AG10803 (cell line): Measurements from ENCODE around the gene MRI1.

ENCODE experiments used
- DNase-seq: peaks from one replicate; pipeline ENCODE4 v3.0.0; 2010; ENCODE audit warnings: low read depth
- H3K4me3 ChIP-seq: 2 replicates; pipeline ENCODE4 v1.5.1; 2011; ENCODE audit warnings: mild to moderate bottlenecking, low read length, control low read depth
- TF ChIP-seq, protein P1 (sequence below): conservative IDR thresholded peaks from 2 replicates; pipeline ENCODE4 v1.5.1; 2011; ENCODE audit warnings: mild to moderate bottlenecking, low read length, control low read depth, inconsistent platforms

The MRI1 gene

DNA sequence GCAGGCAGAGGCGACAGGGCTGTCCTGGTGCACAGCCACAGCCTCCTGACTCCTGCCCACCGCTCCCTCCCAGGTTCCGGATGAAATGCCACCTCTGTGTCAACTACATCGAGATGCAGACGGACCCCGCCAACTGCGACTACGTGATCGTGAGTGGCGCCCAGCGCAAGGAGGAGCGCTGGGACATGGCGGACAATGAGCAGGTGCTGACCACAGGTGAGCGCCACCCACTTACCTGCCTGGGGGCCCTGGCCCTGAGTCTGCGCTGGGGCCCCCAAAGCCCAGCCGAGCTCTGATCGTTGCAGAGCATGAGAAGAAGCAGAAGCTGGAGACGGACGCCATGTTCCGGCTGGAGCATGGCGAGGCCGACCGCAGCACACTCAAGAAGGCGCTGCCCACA lies 5.5 kb upstream of the MRI1 start:
- no peak for DNase-seq
- TF ChIP-seq, protein P1, sequence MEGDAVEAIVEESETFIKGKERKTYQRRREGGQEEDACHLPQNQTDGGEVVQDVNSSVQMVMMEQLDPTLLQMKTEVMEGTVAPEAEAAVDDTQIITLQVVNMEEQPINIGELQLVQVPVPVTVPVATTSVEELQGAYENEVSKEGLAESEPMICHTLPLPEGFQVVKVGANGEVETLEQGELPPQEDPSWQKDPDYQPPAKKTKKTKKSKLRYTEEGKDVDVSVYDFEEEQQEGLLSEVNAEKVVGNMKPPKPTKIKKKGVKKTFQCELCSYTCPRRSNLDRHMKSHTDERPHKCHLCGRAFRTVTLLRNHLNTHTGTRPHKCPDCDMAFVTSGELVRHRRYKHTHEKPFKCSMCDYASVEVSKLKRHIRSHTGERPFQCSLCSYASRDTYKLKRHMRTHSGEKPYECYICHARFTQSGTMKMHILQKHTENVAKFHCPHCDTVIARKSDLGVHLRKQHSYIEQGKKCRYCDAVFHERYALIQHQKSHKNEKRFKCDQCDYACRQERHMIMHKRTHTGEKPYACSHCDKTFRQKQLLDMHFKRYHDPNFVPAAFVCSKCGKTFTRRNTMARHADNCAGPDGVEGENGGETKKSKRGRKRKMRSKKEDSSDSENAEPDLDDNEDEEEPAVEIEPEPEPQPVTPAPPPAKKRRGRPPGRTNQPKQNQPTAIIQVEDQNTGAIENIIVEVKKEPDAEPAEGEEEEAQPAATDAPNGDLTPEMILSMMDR, result no peak
- no peak overlapping the region for H3K4me3 ChIP-seq

DNA sequence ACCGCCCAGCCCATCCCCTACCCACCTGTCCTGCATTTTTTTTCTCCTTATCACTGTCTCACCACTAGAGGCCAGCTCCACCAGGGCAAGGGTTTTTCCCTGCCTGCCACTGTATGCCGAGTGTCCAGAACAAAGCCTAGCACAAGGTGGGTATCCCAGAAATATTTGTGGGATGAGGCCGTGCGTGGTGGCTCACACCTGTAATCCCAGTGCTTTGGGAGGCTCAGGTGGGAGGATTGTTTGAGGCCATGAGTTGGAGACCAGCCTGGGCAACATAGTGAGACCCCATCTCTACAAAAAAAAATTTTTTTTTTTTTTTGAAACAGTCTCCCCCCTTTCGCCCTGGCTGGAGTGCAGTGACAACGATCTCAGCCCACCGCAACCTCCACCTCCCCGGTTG lies 2.9 kb upstream of the MRI1 start:
- H3K4me3 ChIP-seq, result no peak overlapping the region
- DNase-seq, result no peak
- TF ChIP-seq, protein P1, result peak; percentile 23

DNA sequence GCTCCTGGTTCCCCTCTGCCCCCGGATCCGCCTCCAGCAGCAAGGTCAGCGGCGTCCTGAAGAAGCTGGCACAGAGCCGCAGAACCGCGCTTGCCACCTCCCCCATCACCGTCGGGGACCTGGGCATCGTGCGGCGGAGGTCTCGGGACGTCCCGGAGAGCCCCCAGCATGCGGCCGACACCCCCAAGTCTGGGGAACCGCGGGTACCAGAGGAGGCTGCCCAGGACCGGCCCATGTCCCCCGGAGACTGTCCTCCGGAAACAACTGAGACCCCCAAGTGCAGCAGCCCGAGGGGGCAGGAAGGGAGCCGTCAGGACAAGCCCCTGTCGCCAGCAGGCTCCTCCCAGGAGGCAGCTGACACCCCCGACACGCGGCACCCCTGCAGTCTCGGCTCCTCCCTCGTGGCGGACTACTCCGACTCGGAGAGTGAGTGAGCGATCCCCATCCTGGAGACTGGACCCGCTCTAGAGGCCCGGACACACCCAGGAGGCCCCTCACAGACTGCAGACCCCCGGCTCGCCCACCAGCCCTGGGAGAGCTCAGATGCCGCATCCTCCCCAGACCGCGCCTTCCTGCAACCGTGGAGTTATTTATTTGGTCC lies 1.6 kb upstream of the MRI1 start:
- TF ChIP-seq, protein P1, result no peak
- no peak for DNase-seq
- no peak overlapping the region for H3K4me3 ChIP-seq

DNA sequence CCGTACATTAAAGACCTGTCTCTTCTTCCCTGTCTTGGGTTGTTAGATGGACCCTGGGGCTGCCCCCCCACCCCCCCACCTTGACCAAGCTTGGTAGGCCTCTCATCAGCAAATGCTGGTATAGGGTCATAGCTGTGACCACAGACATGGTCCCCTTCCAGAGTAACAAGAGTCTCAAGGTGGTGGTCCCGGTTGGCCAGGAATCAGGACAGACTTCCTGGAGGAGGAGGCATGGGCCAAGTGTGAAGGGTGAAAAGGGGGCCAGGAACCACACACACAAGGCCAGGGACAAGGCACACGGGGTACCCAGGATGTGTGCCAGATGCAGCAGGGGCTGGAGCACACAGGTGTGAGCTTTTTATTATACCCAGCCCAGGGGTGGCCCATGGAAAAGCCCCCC lies 1.1 kb upstream of the MRI1 start:
- TF ChIP-seq, protein P1, result no peak
- no peak overlapping the region for H3K4me3 ChIP-seq
- no peak for DNase-seq

DNA sequence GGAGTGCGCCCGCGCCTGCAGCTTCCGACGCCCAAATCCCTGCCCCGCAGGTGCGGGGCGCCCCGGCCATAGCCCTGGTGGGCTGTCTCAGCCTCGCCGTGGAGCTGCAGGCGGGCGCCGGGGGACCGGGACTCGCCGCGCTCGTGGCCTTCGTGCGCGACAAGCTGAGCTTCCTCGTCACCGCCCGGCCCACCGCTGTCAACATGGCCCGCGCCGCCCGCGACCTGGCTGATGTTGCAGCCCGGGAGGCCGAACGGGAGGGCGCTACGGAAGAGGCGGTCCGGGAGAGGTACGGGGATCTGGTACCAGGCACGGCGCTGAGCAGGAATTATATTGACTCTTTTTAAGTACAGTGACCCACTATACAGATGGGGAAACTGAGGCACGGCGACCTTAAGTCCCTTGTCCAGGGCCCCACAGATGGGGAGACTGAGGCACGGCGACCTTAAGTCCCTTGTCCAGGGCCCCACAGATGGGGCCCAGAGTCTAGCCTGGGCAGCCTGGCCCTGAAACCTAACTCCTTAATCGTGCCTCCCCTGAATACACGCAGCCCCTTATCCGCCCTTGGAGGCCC lies 586 bp downstream of the MRI1 start:
- H3K4me3 ChIP-seq, result peak overlapping the region; percentile 77
- no peak for DNase-seq
- TF ChIP-seq, protein P1, result no peak

DNA sequence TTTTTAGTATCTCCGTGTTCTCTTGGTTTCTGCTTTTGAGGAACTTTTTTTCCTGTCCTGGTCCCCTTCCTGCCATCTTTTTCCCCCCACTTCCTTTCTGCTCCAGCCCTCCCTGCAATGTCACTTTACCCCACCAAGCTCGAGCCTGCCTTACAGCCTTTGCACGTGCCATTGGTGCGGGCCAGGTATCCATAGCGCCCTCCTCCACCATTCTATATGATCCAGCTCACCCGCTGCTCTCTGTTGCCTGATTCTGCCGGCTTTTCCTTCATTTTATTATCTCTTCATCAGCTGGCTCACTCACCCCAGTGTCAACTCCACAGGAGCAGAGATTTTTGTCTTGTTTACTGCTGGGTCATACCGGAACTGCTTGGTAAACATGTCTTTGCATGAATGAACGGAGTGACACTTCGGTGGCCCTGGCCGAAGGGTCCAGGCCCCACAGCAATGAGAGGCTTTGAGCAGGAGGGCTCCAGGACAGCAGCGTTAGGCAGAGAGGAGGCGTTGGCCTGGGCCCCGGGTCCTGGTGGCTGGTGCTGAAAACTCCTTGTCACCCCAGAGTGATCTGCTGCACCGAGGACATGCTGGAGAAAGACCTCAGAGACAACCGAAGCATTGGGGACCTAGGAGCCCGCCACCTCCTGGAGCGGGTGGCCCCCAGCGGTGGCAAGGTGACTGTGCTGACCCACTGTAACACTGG lies 1.2 kb downstream of the MRI1 start:
- peak overlapping the region; percentile 77 for H3K4me3 ChIP-seq
- DNase-seq, result no peak
- TF ChIP-seq, protein P1, result no peak

DNA sequence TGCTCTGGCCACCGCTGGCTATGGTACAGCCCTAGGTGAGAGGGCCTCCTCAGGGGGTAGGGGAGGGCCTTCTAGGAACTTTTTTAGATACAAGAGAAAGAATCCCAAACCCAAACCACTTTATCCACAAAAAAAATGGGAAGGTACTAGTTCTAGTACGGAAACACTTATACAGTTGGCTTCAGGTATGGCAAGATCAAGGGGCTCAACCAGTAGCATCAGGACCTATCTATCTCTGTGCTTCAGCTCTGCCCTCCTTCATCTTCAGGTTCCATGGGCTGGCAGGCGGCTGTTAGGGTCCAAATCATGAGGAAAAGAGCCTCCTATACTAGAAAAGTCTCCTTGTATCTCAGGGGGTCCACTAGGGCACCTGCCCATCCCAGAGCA lies 1.8 kb downstream of the MRI1 start:
- no peak for DNase-seq
- no peak overlapping the region; the same call in 1 of the 2 replicates for H3K4me3 ChIP-seq
- TF ChIP-seq, protein P1, result no peak
